ENCODE measurements around the gene CGB1. TPM values are rescaled to one million over a fixed set of nuclear protein-coding genes. Genes with fewer than 3 reads are reported as not detected.

Gene CGB1
- total RNA-seq, 1 experiment from 2014 or later: not detected

DNA sequence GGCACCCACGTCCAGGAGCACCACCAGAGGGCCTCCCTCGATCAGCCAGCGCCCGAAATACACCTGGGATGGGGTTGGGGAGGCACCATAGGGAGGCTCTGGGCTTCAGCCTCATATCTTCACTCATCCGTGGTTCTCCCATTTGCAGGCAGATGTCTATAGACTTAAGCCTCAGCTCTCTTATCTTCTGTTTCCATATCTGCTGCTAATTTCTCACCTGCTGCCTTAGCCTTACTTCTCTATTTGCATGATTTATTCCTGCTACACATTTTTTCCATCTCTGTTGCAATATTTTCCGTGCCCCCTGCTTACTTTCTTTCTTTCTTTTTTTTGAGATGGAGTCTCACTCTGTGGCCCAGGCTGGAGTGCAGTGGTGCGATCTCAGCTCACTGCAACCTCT, 49.4 kb downstream of the CGB1 start:
- Histone ChIP-seq H2BK120ac (ENCODE audit: low read depth, low read length, poor library complexity, severe bottlenecking) (no peak overlapping the region), H3K4me2 (ENCODE audit: insufficient read depth, insufficient read length, low read length) (no peak overlapping the region), H4K5ac (ENCODE audit: insufficient read length, low read depth, low read length) (no peak overlapping the region), H3K56ac (ENCODE audit: insufficient read length, low read depth, low read length) (no peak overlapping the region), H4K91ac (ENCODE audit: insufficient read length, low read depth, low read length) (no peak overlapping the region), H3K23me2 (ENCODE audit: insufficient read length, low read depth, low read length, poor library complexity, severe bottlenecking) (peaks cover 2% of the 10 kb centered on the region), H3K23ac (ENCODE audit: insufficient read length, low read depth, low read length) (no peak overlapping the region), H3K79me1 (ENCODE audit: insufficient read depth, low read depth, low read length, poor library complexity, severe bottlenecking) (no peaks in the 10 kb centered on the region), H3K9ac (ENCODE audit: extremely low read depth, insufficient read length, low read length) (no peak overlapping the region), H3K27me3 (ENCODE audit: insufficient read depth, low read length) (no peaks in the 10 kb centered on the region), H3K79me2 (ENCODE audit: insufficient read depth, low read length) (no peaks in the 10 kb centered on the region; the same call in 1 of the 2 replicates), H3K14ac (ENCODE audit: insufficient read depth, low read length) (no peak overlapping the region), H2BK12ac (ENCODE audit: insufficient read length, low read depth, low read length) (no peak overlapping the region), H2AK5ac (ENCODE audit: insufficient read length, low read length) (no peak overlapping the region), H3K18ac (ENCODE audit: insufficient read length, low read depth, low read length) (no peak overlapping the region), H2BK20ac (ENCODE audit: low read depth, low read length, poor library complexity, severe bottlenecking) (no peak overlapping the region), H3K27ac (ENCODE audit: insufficient read length, low read depth, low read length) (no peak overlapping the region), H4K20me1 (ENCODE audit: control insufficient read depth, insufficient read depth, insufficient read length) (no peaks in the 10 kb centered on the region), H3K4me1 (ENCODE audit: insufficient read depth, low read length) (no peaks in the 10 kb centered on the region; the same call in 1 of the 2 replicates), H2BK5ac (ENCODE audit: insufficient read length, low read length) (no peak overlapping the region), H2BK15ac (ENCODE audit: low read depth, low read length) (no peak overlapping the region), H2AFZ (ENCODE audit: low read length) (no peak overlapping the region), H4K8ac (replicated peaks; ENCODE audit: insufficient read length, low read depth, low read length) (no peak overlapping the region), H3K4ac (ENCODE audit: low read depth, low read length) (no peak overlapping the region), H3K9me3 (ENCODE audit: control insufficient read depth, low read depth, low read length) (no peaks in the 10 kb centered on the region), H3T11ph (ENCODE audit: low read length) (no peak overlapping the region)
- peak overlapping the region in 1 of 3 experiments; percentile 6; a peak in 1 of 7 replicates for H3K27ac Mint-ChIP-seq
- no CpG with 5 or more reads among the region's 7 CpGs for WGBS (ENCODE audit: extremely low coverage, insufficient read length, low lambda C conversion rate)
- no peak overlapping the region for H3K4me3 Mint-ChIP-seq
- TF ChIP-seq, protein P1, sequence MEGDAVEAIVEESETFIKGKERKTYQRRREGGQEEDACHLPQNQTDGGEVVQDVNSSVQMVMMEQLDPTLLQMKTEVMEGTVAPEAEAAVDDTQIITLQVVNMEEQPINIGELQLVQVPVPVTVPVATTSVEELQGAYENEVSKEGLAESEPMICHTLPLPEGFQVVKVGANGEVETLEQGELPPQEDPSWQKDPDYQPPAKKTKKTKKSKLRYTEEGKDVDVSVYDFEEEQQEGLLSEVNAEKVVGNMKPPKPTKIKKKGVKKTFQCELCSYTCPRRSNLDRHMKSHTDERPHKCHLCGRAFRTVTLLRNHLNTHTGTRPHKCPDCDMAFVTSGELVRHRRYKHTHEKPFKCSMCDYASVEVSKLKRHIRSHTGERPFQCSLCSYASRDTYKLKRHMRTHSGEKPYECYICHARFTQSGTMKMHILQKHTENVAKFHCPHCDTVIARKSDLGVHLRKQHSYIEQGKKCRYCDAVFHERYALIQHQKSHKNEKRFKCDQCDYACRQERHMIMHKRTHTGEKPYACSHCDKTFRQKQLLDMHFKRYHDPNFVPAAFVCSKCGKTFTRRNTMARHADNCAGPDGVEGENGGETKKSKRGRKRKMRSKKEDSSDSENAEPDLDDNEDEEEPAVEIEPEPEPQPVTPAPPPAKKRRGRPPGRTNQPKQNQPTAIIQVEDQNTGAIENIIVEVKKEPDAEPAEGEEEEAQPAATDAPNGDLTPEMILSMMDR (conservative IDR thresholded peaks at IDR 0.05): no peak; the same call in 2 of the 3 replicates
- H3K4me1 Mint-ChIP-seq: peaks cover 17 to 20% of the 10 kb centered on the region in 2 experiments
- peaks cover 24 to 67% (median 60%) of the 10 kb centered on the region in 3 experiments for H3K36me3 Mint-ChIP-seq (ENCODE audit: insufficient read depth in 1 of 3, low read depth in 3 of 3)
- no peaks in the 10 kb centered on the region for H3K9me3 Mint-ChIP-seq
- no peaks in the 10 kb centered on the region for H3K27me3 Mint-ChIP-seq (ENCODE audit: low read depth)
- DNase-seq: no peak

Data from H9 (cell line).